Activated T-cell treated with anti-CD3 and anti-CD28 coated beads, Interleukin-2, amount 50 U/mL, for 4 hours (primary cell): Measurements from ENCODE around the gene USP54. TPM values are rescaled to one million over a fixed set of nuclear protein-coding genes. Genes with fewer than 3 reads are reported as not detected.

Experiments used
- ATAC-seq, 2 donors: fragments of 200-7000 bp; cut with Tn5 transposase; one replicate each; pipeline ENCODE4 v1.10.0; 2021
- DNase-seq: peaks from one replicate; pipeline ENCODE4 v3.0.0-alpha.2; 2020
- H3K27me3 Mint-ChIP-seq: one replicate; pipeline ENCODE4 v1.8.0; 2021; ENCODE audit warnings: low read depth, mixed read lengths
- H3K36me3 Mint-ChIP-seq: one replicate; pipeline ENCODE4 v1.8.0; 2022; ENCODE audit warnings: mixed read lengths; ENCODE audit not compliant: insufficient read depth
- H3K4me1 Mint-ChIP-seq: one replicate; pipeline ENCODE4 v1.8.0; 2021; ENCODE audit warnings: low read depth, mixed read lengths
- H3K4me3 Mint-ChIP-seq: one replicate; pipeline ENCODE4 v1.8.0; 2021; ENCODE audit warnings: mild to moderate bottlenecking, moderate library complexity, mixed read lengths
- H3K9me3 Mint-ChIP-seq: one replicate; pipeline ENCODE4 v1.8.0; 2021; ENCODE audit warnings: mixed read lengths
- total RNA-seq, 3 donors: library from RNA; stranded (reverse); gene quantifications; one replicate each; pipeline ENCODE4 v1.2.1, GENCODE V29; 2021

Gene USP54
- total RNA-seq, 3 donors from 2014 or later = 8.8 to 11.9 (median 10.5) TPM

DNA sequence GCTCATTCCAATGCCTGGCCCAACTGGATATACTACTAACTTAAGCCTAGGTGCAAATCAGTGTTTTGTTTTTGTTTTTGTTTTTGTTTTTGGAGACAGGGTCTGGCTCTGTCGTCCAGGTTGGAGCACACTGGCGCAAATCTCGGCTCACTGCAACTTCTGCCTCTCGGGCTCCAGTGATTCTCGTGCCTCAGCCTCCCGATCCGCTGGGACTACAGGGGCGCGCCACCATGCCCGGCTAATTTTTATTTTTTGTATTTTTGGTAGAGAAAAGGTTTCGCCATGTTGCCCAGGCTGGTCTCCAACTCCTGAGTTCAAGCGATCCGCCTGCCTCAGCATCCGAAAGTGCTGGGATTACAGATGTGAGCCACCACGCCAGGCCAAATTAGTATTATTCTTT is 96.9 kb downstream of the USP54 start:
- H3K4me3 Mint-ChIP-seq = peak overlapping the region; percentile 70
- ATAC-seq = no peak
- H3K9me3 Mint-ChIP-seq = no peaks in the 10 kb centered on the region
- no peak for DNase-seq
- peaks cover 12% of the 10 kb centered on the region for H3K36me3 Mint-ChIP-seq
- H3K27me3 Mint-ChIP-seq = no peaks in the 10 kb centered on the region
- H3K4me1 Mint-ChIP-seq = peaks cover 55% of the 10 kb centered on the region

DNA sequence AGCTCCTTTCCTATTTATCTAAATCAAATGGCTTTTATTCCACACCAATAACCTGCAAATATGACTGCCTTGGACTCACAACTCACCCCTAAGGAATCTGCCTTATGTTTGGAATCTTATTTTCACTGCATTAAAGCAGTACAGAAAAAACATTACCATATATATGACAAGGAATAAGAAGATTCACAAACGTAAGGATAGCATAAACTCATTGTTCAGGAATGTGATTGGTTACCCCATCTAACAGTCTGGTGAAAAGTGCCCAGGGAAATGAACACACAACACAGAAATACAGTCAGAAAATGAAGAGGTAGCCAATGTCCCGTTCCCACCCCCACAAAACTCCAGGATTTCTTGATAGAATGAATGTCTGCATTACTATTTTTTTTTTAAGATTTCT is 97.4 kb downstream of the USP54 start:
- H3K9me3 Mint-ChIP-seq = no peaks in the 10 kb centered on the region
- DNase-seq (no peak), ATAC-seq (no peak)
- H3K36me3 Mint-ChIP-seq = peaks cover 15% of the 10 kb centered on the region
- peak overlapping the region; percentile 70 for H3K4me3 Mint-ChIP-seq
- H3K4me1 Mint-ChIP-seq = peaks cover 58% of the 10 kb centered on the region
- H3K27me3 Mint-ChIP-seq = no peaks in the 10 kb centered on the region

DNA sequence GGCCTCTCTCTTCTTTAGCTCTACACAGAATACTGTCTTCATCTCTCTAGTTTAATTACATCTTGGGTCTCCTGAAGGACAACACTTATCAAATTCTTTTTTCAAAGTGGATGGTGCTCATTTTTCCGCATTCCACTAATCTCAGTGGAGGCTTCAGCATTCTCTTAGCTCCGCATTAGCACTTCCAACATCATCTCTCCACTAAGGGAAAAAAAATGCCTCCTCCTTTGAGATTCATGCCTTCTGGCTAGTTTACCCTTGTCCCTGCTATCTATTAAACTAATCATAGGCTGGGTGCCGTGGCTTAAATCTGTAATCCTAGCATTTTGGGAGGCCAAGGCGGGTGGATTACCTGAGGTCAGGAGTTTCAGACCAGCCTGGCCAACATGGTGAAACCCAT is 104.5 kb downstream of the USP54 start:
- no peaks in the 10 kb centered on the region for H3K27me3 Mint-ChIP-seq
- no peak overlapping the region for H3K4me3 Mint-ChIP-seq
- peaks cover 26% of the 10 kb centered on the region for H3K36me3 Mint-ChIP-seq
- no peaks in the 10 kb centered on the region for H3K9me3 Mint-ChIP-seq
- DNase-seq (no peak), ATAC-seq (no peak)
- peaks cover 21% of the 10 kb centered on the region for H3K4me1 Mint-ChIP-seq

DNA sequence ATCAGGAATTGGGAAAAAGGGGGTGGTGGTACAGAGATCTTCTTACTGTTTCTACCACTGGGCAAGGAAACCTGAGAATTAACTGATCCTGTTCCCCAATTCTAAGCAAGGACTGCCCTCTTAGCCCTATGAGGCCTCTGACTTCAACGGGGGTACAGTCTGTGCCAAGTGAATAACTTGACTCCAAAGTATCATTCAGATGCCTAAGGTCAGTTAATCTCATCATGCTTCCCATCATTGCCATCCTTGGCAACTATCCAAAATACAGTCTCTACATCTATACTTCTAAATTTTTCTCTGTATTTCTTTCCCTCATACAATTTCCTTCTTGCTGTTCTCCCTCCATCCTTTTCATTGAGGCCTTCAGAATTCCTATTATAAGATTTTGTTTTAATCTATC is 105.8 kb downstream of the USP54 start:
- peaks cover 26% of the 10 kb centered on the region for H3K4me1 Mint-ChIP-seq
- H3K36me3 Mint-ChIP-seq = peaks cover 26% of the 10 kb centered on the region
- no peak for ATAC-seq
- H3K4me3 Mint-ChIP-seq = no peak overlapping the region
- no peaks in the 10 kb centered on the region for H3K9me3 Mint-ChIP-seq
- H3K27me3 Mint-ChIP-seq = no peaks in the 10 kb centered on the region
- no peak for DNase-seq

DNA sequence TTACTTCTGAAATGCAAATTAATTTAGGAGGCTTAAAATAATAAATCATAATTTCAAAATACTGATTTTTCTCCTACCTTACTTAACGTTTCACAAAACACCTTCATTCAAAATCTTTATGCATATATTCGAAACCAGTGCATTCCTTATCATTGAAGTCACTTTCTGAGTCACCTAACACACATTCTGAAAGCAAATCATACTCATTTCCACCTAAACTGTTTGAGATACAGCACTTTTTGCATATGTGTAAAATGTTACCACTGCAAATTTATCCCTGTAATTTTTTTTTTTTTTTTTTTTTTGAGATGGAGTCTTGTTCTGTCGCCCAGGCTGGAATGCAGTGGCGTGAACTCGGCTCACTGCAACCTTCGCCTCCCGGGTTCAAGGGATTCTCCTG is 111.0 kb downstream of the USP54 start:
- no peaks in the 10 kb centered on the region for H3K9me3 Mint-ChIP-seq
- no peak for DNase-seq
- no peak overlapping the region for H3K4me3 Mint-ChIP-seq
- peaks cover 25% of the 10 kb centered on the region for H3K4me1 Mint-ChIP-seq
- peaks cover 22% of the 10 kb centered on the region for H3K36me3 Mint-ChIP-seq
- H3K27me3 Mint-ChIP-seq = no peaks in the 10 kb centered on the region
- peak; percentile 84 to 85 for ATAC-seq

DNA sequence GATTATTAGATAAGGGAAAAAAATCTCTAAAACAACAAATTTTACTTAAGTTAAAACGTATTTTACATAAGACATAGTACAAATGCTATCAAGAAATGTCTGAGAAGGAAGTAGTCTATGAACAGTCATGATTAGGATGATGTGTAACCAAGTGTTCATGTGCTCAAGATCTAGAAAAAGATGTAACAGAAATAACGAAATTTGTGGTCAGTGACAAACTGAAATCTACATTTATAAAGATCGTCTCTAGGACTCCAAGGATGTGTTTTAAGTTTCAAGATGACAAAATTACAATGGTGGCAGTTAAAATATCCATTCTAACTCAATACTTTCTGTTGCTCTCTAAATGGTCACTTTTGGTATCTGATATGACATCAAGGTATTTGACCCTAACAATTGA is 112.5 kb downstream of the USP54 start:
- no peaks in the 10 kb centered on the region for H3K9me3 Mint-ChIP-seq
- no peaks in the 10 kb centered on the region for H3K27me3 Mint-ChIP-seq
- H3K36me3 Mint-ChIP-seq = peaks cover 28% of the 10 kb centered on the region
- peaks cover 25% of the 10 kb centered on the region for H3K4me1 Mint-ChIP-seq
- no peak for DNase-seq
- peak overlapping the region; percentile 38 for H3K4me3 Mint-ChIP-seq
- ATAC-seq = peak; percentile 75 to 82

DNA sequence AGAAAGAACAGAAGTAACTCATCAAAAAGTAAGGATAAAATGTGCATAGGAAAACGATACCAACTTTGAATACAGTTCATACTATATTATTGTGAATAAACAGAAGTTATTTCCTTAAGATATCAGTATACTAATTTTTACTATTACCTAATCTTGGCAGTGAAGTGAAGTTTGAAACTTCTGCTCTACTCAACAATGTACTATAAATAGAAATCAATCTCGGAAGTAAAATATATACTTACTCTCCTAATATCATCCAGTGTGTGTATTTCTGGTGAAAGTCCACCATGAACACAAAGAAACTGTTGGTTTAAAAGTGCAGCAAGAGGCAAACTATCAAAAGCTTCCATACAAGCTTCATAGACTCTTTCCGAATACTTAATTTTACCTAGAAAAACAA is 119.9 kb downstream of the USP54 start:
- no peaks in the 10 kb centered on the region for H3K9me3 Mint-ChIP-seq
- ATAC-seq (no peak), DNase-seq (no peak)
- no peaks in the 10 kb centered on the region for H3K27me3 Mint-ChIP-seq
- peaks cover 4% of the 10 kb centered on the region for H3K4me1 Mint-ChIP-seq
- peaks cover 27% of the 10 kb centered on the region for H3K36me3 Mint-ChIP-seq
- H3K4me3 Mint-ChIP-seq = no peak overlapping the region

DNA sequence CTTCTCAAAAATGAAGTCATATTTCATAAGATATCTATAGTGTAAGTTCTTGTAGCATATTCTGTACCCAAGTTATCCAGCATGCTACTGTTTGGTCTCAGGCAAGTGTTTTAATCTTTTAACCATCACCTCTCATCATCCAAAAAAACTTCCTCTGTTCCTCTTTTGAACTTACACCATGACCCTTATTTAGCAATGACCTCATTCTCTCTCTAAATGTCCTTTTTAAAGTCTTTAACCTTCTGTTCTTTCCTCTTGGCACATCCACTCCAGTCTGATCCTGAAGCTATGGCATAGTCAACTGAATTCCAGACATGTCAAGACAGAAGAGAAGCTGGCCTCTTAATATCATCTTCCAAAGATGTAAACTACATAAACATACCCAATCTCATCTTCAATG is 121.6 kb downstream of the USP54 start:
- no peaks in the 10 kb centered on the region for H3K27me3 Mint-ChIP-seq
- H3K36me3 Mint-ChIP-seq = peaks cover 20% of the 10 kb centered on the region
- peaks cover 4% of the 10 kb centered on the region for H3K4me1 Mint-ChIP-seq
- ATAC-seq (no peak), DNase-seq (no peak)
- no peaks in the 10 kb centered on the region for H3K9me3 Mint-ChIP-seq
- no peak overlapping the region for H3K4me3 Mint-ChIP-seq

DNA sequence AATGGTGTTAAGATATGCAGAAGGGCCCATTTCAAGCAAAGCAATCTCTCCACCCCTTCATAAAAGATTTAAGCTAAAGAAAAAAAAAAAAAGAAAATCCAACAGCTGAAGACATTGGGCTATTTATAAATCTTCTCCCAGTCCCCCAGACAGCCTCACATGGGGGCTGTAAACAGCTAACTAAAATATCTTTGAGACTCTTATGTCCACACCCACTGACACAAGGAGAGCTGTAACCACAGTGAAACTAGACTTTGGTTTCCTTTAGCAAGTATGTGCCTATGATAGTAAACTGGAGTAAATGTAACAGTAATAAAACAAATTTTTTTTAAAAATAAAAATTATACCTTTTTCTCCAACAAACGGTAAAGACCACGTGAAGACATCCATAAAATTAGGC is 123.9 kb downstream of the USP54 start:
- no peak overlapping the region for H3K4me3 Mint-ChIP-seq
- DNase-seq = no peak
- no peak for ATAC-seq
- no peaks in the 10 kb centered on the region for H3K27me3 Mint-ChIP-seq
- H3K36me3 Mint-ChIP-seq = peaks cover 24% of the 10 kb centered on the region
- no peaks in the 10 kb centered on the region for H3K9me3 Mint-ChIP-seq
- peaks cover 4% of the 10 kb centered on the region for H3K4me1 Mint-ChIP-seq

DNA sequence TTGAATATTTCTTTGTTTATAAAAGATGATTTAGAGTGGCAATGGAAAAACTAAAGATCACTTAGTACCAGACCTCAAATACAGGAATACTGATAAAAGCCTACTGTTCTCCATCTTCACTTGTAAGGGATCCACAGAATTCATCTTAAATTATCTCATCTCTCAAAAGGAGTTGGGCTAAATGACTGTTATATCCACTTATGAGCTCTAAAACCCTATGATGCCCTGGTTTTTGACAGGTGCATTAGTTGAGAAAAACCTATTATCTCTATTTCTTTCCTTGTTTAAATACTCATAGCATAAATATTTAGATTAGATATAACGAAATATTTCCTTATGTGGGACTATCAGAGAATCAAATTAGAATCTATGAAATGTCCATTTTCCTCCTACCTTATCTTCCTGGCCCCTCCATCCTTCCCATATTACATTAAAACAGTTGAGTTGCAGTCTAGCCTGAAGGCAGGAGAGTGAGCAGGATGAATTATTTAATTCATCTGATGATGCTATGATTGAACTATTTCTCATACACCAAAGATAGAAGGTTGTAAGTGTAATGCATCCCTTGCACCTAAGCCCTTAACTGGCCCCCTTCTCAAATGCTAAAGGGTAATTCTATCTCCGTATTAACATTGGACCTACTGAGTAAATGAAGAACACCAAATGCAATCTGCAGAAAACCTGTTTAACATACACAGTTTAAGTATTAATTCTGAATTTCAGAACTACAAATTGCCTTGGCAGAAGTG is 125.0 kb downstream of the USP54 start:
- no peak for ATAC-seq
- Mint-ChIP-seq H3K36me3 (peaks cover 25% of the 10 kb centered on the region), H3K27me3 (no peaks in the 10 kb centered on the region), H3K4me3 (no peak overlapping the region), H3K9me3 (no peaks in the 10 kb centered on the region), H3K4me1 (peaks cover 4% of the 10 kb centered on the region)
- no peak for DNase-seq

DNA sequence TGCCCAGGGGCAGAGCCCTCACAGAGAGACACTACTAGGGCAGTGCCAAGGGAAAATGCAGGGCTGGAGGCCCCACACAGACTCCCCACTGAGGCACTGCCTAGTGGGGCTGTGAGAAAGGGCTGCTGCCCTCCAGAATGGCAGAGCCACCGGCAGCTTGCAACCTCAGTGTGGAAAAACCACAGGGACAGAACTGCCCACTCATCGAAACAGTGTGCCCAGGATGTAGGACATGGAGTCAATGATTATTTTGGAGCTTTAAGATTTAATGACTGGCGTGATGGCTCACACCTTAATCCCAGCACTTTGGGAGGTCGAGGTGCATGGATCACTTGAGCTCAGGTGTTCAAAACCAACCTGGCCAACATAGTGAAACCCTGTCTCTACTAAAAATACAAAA is 130.2 kb downstream of the USP54 start:
- no peaks in the 10 kb centered on the region for H3K9me3 Mint-ChIP-seq
- no peaks in the 10 kb centered on the region for H3K4me1 Mint-ChIP-seq
- H3K36me3 Mint-ChIP-seq = peaks cover 29% of the 10 kb centered on the region
- ATAC-seq (no peak), DNase-seq (no peak)
- H3K4me3 Mint-ChIP-seq = no peak overlapping the region
- H3K27me3 Mint-ChIP-seq = no peaks in the 10 kb centered on the region

DNA sequence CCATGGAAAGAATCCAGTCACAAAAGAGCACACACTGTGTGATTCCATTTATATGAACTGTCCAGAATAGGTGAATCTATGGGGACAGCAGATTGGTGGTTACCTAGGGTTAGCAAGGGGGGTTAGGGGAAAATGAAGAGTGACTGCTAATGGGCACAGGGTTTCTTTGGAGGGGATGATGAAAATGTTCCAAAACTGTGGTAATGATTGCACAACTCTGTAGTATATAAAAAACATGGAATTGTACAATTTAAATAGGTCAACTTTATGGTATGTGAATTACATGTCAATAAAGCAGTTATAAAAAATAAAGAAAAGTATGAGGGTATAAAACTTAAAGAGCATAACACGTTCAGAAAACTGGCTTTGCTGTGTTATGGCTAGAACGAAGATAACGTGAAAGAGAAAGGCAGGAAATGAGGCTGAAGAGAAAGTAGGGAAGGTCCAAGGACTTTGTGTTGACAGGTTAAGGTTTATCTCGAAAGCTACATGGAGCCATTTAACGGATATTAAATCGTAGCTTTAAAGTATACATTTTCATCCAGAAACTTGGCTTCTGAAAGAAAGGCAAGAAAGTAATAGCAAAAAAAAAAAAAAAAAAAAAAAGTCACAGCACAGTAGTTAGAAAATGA is 131.3 kb downstream of the USP54 start:
- H3K27me3 Mint-ChIP-seq = no peaks in the 10 kb centered on the region
- H3K36me3 Mint-ChIP-seq = peaks cover 29% of the 10 kb centered on the region
- H3K4me3 Mint-ChIP-seq = no peak overlapping the region
- H3K4me1 Mint-ChIP-seq = no peaks in the 10 kb centered on the region
- ATAC-seq (no peak), DNase-seq (no peak)
- H3K9me3 Mint-ChIP-seq = no peaks in the 10 kb centered on the region

DNA sequence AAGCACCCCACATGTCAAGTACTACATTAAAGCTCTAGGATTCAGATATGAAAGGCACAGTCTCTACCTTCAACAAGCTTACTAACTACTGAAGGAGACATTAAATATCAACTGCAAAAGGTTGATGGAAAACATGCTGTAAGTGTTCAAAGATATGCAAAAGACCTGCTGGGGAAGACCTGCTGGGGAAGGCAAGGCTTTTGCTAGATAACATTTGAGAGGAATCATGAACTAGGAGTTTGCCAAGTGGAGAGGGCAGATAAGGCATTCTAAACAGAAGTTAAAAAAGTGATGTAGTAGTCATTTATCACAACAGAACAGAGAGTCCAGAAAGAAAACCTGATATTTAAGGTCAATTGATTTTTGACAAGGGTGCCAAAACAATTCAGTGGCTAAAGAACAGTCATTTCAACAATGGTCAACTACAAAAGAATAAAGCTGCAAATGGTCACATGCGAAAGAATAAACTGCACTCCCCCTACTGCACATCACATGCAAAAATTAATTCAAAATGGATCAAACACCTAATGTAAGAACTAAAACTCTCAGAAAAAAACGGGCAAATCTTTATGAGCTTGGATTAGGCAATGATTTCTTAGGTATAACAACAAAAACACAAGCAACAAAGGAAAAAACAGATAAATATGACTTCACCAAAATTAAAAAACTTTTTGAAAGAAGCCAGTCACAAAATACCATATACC is 134.8 kb downstream of the USP54 start:
- no peak for DNase-seq
- ATAC-seq = no peak
- H3K9me3 Mint-ChIP-seq = no peaks in the 10 kb centered on the region
- peaks cover 28% of the 10 kb centered on the region for H3K36me3 Mint-ChIP-seq
- no peak overlapping the region for H3K4me3 Mint-ChIP-seq
- no peaks in the 10 kb centered on the region for H3K27me3 Mint-ChIP-seq
- H3K4me1 Mint-ChIP-seq = no peaks in the 10 kb centered on the region

DNA sequence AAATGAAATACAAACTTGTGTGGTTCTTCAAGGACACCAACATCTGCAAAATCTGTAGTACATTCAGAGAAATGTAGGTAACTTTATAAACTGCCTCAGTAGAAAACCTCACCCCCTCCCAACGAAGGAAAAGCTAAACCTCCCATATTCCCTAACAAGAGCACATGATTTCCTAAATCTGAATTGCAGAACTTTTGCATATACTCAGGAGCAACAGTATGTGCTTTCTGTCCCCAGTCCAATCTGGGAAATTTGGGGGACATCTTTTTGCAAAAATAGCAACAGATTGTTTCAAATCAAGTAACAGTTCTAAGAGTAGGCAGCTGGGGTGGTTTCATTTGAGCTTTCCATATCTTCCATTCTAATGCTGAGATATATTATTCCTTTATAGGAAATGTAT is 142.0 kb downstream of the USP54 start:
- Mint-ChIP-seq H3K27me3 (no peaks in the 10 kb centered on the region), H3K36me3 (peaks cover 24% of the 10 kb centered on the region), H3K4me3 (no peak overlapping the region), H3K9me3 (no peaks in the 10 kb centered on the region), H3K4me1 (no peaks in the 10 kb centered on the region)
- DNase-seq (no peak), ATAC-seq (no peak)

DNA sequence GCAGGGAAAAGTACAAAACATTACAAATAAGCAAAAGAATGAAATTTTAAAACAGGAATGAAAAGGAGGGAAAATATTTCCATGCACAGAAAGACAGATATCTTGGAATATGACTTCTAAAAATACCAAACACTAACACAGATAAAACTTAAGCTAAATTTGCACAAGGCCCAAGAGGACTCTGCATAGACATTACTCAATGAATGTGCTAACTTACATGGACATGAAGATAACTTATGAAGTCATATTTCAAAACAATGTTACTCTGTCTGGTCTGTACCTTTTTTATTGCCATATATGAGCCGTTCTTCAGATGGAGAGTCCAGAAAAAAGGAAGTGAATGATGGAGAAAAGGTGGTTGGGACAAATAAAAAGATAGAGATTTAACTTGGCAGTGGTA is 142.8 kb downstream of the USP54 start:
- Mint-ChIP-seq H3K9me3 (no peaks in the 10 kb centered on the region), H3K27me3 (no peaks in the 10 kb centered on the region), H3K4me1 (no peaks in the 10 kb centered on the region), H3K4me3 (no peak overlapping the region), H3K36me3 (peaks cover 24% of the 10 kb centered on the region)
- DNase-seq (no peak), ATAC-seq (no peak)
